Activated B cell treated with CpG ODN at 0.5 μM for 24 hours (primary cell): ENCODE results near the gene PGAP2. TPM values are rescaled to one million over a fixed set of nuclear protein-coding genes. Genes with fewer than 3 reads are reported as not detected.

ENCODE experiments used
- ATAC-seq: fragments of 200-7000 bp; cut with Tn5 transposase; one replicate; pipeline ENCODE4 v1.10.0; 2021; ENCODE audit warnings: low read depth, mild to moderate bottlenecking, moderate library complexity
- CTCF ChIA-PET: fragments of 350-600 bp; sonication (Branson Sonifier 250); formaldehyde crosslinking; loops from one replicate; lab custom pipeline; 2021; ENCODE audit warnings: antibody characterized with exemption; lab: Charles Lee
- POLR2A ChIA-PET: fragments of 350-600 bp; sonication (Branson Sonifier 250); formaldehyde crosslinking; loops from one replicate; lab custom pipeline; 2021; ENCODE audit warnings: antibody characterized with exemption; lab: Charles Lee
- DNase-seq: peaks from one replicate; pipeline ENCODE4 v3.0.0; 2022
- H3K27ac Mint-ChIP-seq: one replicate; pipeline ENCODE4 v1.8.0; 2020; ENCODE audit warnings: mixed read lengths
- H3K27me3 Mint-ChIP-seq: one replicate; pipeline ENCODE4 v1.8.0; 2021; ENCODE audit warnings: mixed read lengths
- H3K36me3 Mint-ChIP-seq: one replicate; pipeline ENCODE4 v1.8.0; 2021; ENCODE audit warnings: low read depth, mixed read lengths
- H3K4me1 Mint-ChIP-seq: one replicate; pipeline ENCODE4 v1.8.0; 2021; ENCODE audit warnings: mixed read lengths
- H3K4me3 Mint-ChIP-seq: one replicate; pipeline ENCODE4 v1.8.0; 2020; ENCODE audit warnings: mild to moderate bottlenecking, mixed read lengths
- H3K9me3 Mint-ChIP-seq: one replicate; pipeline ENCODE4 v1.8.0; 2020; ENCODE audit warnings: mixed read lengths
- CTCF ChIP-seq: fragments of 200-600 bp; IDR thresholded peaks from one replicate; pipeline ENCODE4 v1.8.0; 2022; ENCODE audit warnings: antibody characterized with exemption, mild to moderate bottlenecking
- intact Hi-C: fragments of 100-400 bp; cut with micrococcal nuclease; formaldehyde crosslinking; loops from one replicate; pipeline ENCODE4 v1.15.1; 2024
- total RNA-seq: library from RNA; stranded (reverse); gene quantifications from 2 replicates; pipeline ENCODE4 v1.2.3, GENCODE V29; 2022

PGAP2 gene
- total RNA-seq, 1 donor from 2014 or later: 25.0 TPM

GRCh38 chr11:3775736-3776406 is 32.5 kb upstream of the PGAP2 start:
- CTCF ChIA-PET: no interaction called here
- no peak overlapping the region for H3K27ac Mint-ChIP-seq
- H3K27me3 Mint-ChIP-seq: no peaks in the 10 kb centered on the region
- no peaks in the 10 kb centered on the region for H3K4me1 Mint-ChIP-seq
- H3K4me3 Mint-ChIP-seq: no peak overlapping the region
- POLR2A ChIA-PET: interaction anchor here (0.7 kb wide), 1 partner anchor 79 kb away, joined by 3 read pairs; the partner anchor contains the start of gene STIM1
- H3K9me3 Mint-ChIP-seq: no peaks in the 10 kb centered on the region
- TF ChIP-seq CTCF: no peak
- ATAC-seq: no peak
- H3K36me3 Mint-ChIP-seq: peaks cover 75% of the 10 kb centered on the region
- intact Hi-C loops: no loop called here
- no peak for DNase-seq

DNA sequence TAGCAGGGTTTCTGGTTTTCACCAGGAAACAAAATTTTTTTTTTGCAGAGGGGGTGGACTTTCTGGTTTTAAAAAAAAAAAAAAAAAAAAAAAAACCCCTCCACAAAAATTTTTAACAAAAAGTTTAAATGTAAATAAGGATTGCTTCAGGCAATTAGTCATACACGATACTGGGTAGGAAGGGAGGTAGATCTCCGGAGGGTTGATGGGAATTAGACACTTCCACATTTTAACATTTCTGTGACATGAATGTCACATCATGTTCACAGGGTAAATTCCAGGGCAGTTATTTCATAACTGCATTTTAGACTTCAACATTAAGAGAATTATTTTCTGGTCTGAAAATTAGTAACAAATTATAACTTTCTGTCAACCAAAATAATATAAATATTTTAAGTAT is 26.9 kb upstream of the PGAP2 start:
- peaks cover 47% of the 10 kb centered on the region for H3K36me3 Mint-ChIP-seq
- ChIA-PET POLR2A (interaction anchor here (0.7 to 2.2 kb wide), 3 partner anchors 49 to 293 kb away, joined by 7 to 18 read pairs (median 8); no protein-coding TSS in a partner anchor), CTCF (interaction anchor here (1.1 kb wide), 1 partner anchor 291 kb away, joined by 4 read pairs; no protein-coding TSS in a partner anchor)
- peak overlapping the region; percentile 56 for H3K27ac Mint-ChIP-seq
- ATAC-seq (no peak), DNase-seq (no peak)
- H3K9me3 Mint-ChIP-seq: no peaks in the 10 kb centered on the region
- peaks cover 46% of the 10 kb centered on the region for H3K4me1 Mint-ChIP-seq
- no peaks in the 10 kb centered on the region for H3K27me3 Mint-ChIP-seq
- H3K4me3 Mint-ChIP-seq: no peak overlapping the region
- intact Hi-C loops: no loop called here
- TF ChIP-seq CTCF: no peak

DNA sequence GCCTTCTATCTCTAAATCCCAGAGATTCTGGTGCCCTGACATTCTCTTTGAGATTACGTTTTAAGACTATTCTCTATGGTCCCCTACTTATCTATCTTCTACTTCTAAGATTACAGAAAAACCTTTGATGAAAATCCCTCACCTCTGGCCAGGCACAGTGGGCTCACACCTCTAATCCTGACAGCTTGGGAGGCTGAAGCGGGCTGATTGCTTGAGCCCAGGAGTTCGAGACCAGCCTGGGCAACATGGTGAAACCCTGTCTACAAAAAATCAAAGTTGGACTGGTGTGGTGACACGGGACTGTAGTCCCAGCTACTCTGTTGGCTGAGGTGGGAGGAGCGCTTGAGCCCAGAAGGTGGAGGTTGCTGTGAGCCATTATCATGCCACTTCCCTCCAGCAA is 25.4 kb upstream of the PGAP2 start:
- no peaks in the 10 kb centered on the region for H3K27me3 Mint-ChIP-seq
- no peak overlapping the region for H3K4me3 Mint-ChIP-seq
- H3K9me3 Mint-ChIP-seq: no peaks in the 10 kb centered on the region
- H3K27ac Mint-ChIP-seq: peak overlapping the region; percentile 41
- CTCF ChIA-PET: interaction anchor here (0.6 to 2.6 kb wide), 3 partner anchors 14 to 59 kb away, joined by 4 to 9 read pairs (median 5); no protein-coding TSS in a partner anchor
- ATAC-seq: no peak
- peaks cover 48% of the 10 kb centered on the region for H3K36me3 Mint-ChIP-seq
- TF ChIP-seq CTCF: no peak
- H3K4me1 Mint-ChIP-seq: peaks cover 59% of the 10 kb centered on the region
- no peak for DNase-seq
- POLR2A ChIA-PET: no interaction called here
- intact Hi-C loops: no loop called here

GRCh38 chr11:3783611-3784010 is 24.7 kb upstream of the PGAP2 start:
- no peaks in the 10 kb centered on the region for H3K27me3 Mint-ChIP-seq
- intact Hi-C loops: loop anchor here (2.0 kb wide), 2 partner anchors 25 to 57 kb away; partner anchors contain the start of genes PGAP2 and RHOG

More at GRCh38 chr11:3783611-3784010, 24.7 kb upstream of the PGAP2 start:
- peaks cover 44% of the 10 kb centered on the region for H3K36me3 Mint-ChIP-seq
- ATAC-seq: no peak
- H3K9me3 Mint-ChIP-seq: no peaks in the 10 kb centered on the region
- POLR2A ChIA-PET: interaction anchor here (0.6 kb wide), 1 partner anchor 1503 kb away, joined by 4 read pairs; no protein-coding TSS in a partner anchor
- no peak for DNase-seq
- TF ChIP-seq CTCF: no peak
- H3K4me1 Mint-ChIP-seq: peaks cover 60% of the 10 kb centered on the region
- CTCF ChIA-PET: interaction anchor here (0.6 to 3.0 kb wide), 5 partner anchors 14 to 289 kb away, joined by 4 to 12 read pairs (median 9); partner anchors contain the start of gene PGAP2
- no peak overlapping the region for H3K4me3 Mint-ChIP-seq
- H3K27ac Mint-ChIP-seq: no peak overlapping the region
